ENCODE measurements around the gene ADGRG2. TPM values are rescaled to one million over a fixed set of nuclear protein-coding genes. Genes with fewer than 3 reads are reported as not detected.
"Not testable (repeated sequence)": the region's sequence is repeated elsewhere in the genome, so short reads cannot be mapped to it uniquely, and the experiment has no call there.

Gene ADGRG2
- total and polyA plus RNA-seq, 2 donors, result 1.5 to 2.4 TPM

DNA sequence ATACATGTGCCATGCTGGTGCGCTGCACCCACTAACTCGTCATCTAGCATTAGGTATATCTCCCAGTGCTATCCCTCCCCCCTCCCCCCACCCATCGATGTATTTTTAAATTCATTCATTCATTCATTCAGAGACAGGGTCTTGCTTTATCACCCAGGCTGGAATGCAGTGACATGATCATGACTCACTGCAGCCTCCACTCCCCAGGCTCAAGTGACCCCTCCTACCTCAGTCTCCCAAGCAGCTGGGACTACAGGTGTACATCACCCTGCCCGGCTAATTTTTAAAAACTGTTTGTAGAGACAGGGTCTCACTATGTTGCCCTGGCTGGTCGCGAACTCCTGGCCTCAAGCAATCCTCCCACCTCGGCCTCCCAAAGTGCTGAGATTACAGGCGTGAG, 105.7 kb downstream of the ADGRG2 start:
- not testable (repeated sequence) for DNase-seq (ENCODE audit: extremely low spot score)
- WGBS, result 95% methylated on average over 7 of the region's 8 CpGs

GRCh38 chrX:19007868-19008267, 114.4 kb downstream of the ADGRG2 start:
- no peaks in the 10 kb centered on the region for H3K36me3 ChIP-seq (ENCODE audit: insufficient read depth)
- no peak overlapping the region for H3K27ac ChIP-seq (ENCODE audit: low read depth)
- DNase-seq (ENCODE audit: extremely low spot score), result no peak
- H3K4me1 ChIP-seq (ENCODE audit: insufficient read depth), result no peaks in the 10 kb centered on the region
- 97% methylated on average over 4 of the region's 4 CpGs for WGBS
- no peak overlapping the region for H3K4me3 ChIP-seq (ENCODE audit: low read depth, low read length)

More for the DNA sequence above, 105.7 kb downstream of the ADGRG2 start:
- H3K4me1 ChIP-seq (ENCODE audit: insufficient read depth); H3K27ac ChIP-seq (ENCODE audit: low read depth); H3K4me3 ChIP-seq (ENCODE audit: low read depth, low read length); H3K36me3 ChIP-seq (ENCODE audit: insufficient read depth): not testable (repeated sequence)

DNA sequence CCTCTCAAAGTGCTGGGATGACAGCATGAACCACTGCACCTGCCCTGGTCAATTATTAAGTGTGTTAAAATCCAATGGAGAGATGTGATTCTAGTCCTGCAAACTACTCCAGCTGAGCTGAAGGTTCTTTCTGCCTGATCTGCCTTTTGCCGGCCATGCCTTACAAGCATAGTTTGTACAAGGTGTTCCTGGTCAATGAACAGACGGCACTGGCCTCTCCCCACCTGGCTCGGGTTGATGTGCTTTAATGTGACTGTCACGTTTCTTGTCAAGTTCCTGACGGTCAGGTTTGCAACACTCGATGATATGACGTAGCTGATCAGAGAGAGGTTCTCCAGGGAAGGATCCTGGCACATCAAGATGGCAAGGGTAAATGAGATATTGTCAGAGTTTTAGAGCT, 115.3 kb downstream of the ADGRG2 start:
- Histone ChIP-seq H3K36me3 (ENCODE audit: insufficient read depth) (peaks cover 2% of the 10 kb centered on the region), H3K4me3 (ENCODE audit: low read depth, low read length) (no peak overlapping the region), H3K27ac (ENCODE audit: low read depth) (no peak overlapping the region), H3K4me1 (ENCODE audit: insufficient read depth) (no peaks in the 10 kb centered on the region)
- WGBS, result 90% methylated on average over 7 of the region's 7 CpGs
- no peak for DNase-seq (ENCODE audit: extremely low spot score)

DNA sequence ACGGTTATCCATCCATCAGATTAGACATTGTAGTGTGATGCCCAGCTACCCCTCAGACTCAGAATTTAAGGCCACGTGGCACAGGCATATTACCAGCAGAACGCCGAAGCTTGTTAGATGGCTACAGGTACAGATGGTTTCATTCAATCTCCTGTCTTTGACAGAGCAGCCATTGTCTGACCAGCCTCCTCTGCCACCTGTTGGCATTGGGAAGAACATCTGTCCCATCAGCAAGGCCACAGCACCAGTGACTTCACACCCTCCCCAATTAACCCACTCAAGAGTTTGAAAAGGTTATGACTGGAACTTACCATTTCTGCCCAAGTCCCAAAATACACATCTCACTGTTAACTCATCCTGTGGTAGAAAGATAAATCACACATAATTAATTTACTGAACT, 116.4 kb downstream of the ADGRG2 start:
- 89% methylated on average over 4 of the region's 4 CpGs for WGBS
- Histone ChIP-seq H3K27ac (ENCODE audit: low read depth) (no peak overlapping the region), H3K36me3 (ENCODE audit: insufficient read depth) (peaks cover 2% of the 10 kb centered on the region), H3K4me1 (ENCODE audit: insufficient read depth) (no peaks in the 10 kb centered on the region), H3K4me3 (ENCODE audit: low read depth, low read length) (no peak overlapping the region)
- DNase-seq (ENCODE audit: extremely low spot score), result no peak

DNA sequence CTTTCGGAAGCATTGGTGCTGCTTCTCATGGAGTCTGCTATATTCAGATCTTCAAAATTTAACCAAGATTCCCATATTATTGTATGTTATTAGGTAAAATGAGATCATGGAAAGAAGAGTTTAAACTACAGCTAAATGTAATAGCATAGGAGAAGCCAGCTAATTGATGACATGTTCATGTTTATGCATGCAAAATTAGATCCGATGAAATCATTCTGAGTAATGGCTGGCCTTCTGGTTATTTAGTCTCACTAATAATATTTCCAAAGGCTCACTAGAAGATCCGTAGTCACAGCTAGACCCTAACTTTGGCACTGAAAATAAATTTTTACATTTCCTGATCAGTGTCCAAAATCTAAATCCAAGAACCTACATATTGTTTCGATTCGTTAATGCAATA, 118.5 kb downstream of the ADGRG2 start:
- Histone ChIP-seq H3K4me1 (ENCODE audit: insufficient read depth) (no peaks in the 10 kb centered on the region), H3K27ac (ENCODE audit: low read depth) (no peak overlapping the region), H3K36me3 (ENCODE audit: insufficient read depth) (peaks cover 2% of the 10 kb centered on the region), H3K4me3 (ENCODE audit: low read depth, low read length) (no peak overlapping the region)
- 89% methylated on average over 5 of the region's 5 CpGs for WGBS
- DNase-seq (ENCODE audit: extremely low spot score), result no peak

DNA sequence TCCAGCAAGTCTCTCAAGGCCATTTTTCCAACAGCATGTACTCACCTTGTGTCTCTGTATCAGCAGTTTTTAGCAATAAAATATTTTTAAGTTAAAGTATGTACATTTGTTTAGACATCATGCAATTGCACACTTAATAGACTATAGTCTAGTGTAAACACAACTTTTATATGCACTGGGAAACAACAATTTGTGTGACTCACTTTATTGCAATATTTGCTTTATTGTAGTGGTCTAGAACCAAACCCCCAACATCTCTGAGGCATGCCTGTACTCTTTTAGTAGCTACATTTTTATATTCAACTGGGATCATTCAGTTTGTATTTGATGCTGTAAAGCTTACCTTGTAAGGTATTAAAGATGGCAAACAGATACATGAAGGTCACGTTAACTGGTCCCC, 123.6 kb downstream of the ADGRG2 start:
- Histone ChIP-seq H3K27ac (ENCODE audit: low read depth) (no peak overlapping the region), H3K36me3 (ENCODE audit: insufficient read depth) (peaks cover 2% of the 10 kb centered on the region), H3K4me3 (ENCODE audit: low read depth, low read length) (no peak overlapping the region), H3K4me1 (ENCODE audit: insufficient read depth) (no peaks in the 10 kb centered on the region)
- 70% methylated on average over 1 of the region's 1 CpG for WGBS
- DNase-seq (ENCODE audit: extremely low spot score), result no peak

DNA sequence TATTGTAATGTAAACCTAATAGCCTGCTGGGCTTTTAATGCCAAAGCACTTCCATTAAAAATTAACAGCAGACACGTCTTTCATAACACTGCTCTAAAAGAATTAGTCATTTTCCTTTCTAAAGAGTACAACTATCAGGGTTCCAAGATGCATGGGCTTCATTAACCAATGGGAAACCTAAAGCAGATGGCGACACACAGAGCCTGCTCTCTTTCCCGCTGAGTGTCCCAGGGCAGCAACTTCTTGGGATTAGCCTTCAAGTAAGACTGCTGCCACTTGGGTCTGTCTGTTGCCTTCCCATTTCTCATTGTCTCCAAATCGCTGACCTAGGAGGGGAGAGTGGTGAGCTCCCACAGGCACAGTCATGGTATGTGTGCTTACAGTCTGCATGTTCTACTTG, 124.4 kb downstream of the ADGRG2 start:
- H3K36me3 ChIP-seq (ENCODE audit: insufficient read depth), result peaks cover 2% of the 10 kb centered on the region
- no peak overlapping the region for H3K27ac ChIP-seq (ENCODE audit: low read depth)
- no peak for DNase-seq (ENCODE audit: extremely low spot score)
- H3K4me1 ChIP-seq (ENCODE audit: insufficient read depth), result no peaks in the 10 kb centered on the region
- WGBS, result 74% methylated on average over 4 of the region's 4 CpGs
- H3K4me3 ChIP-seq (ENCODE audit: low read depth, low read length), result no peak overlapping the region

GRCh38 chrX:18996536-18996935, 125.7 kb downstream of the ADGRG2 start:
- Histone ChIP-seq H3K27ac (ENCODE audit: low read depth) (no peak overlapping the region), H3K36me3 (ENCODE audit: insufficient read depth) (no peaks in the 10 kb centered on the region), H3K4me3 (ENCODE audit: low read depth, low read length) (no peak overlapping the region), H3K4me1 (ENCODE audit: insufficient read depth) (no peaks in the 10 kb centered on the region)
- no peak for DNase-seq (ENCODE audit: extremely low spot score)

- DNase-seq (ENCODE audit: extremely low spot score), result no peak
- Histone ChIP-seq H3K4me1 (ENCODE audit: insufficient read depth) (no peaks in the 10 kb centered on the region), H3K4me3 (ENCODE audit: low read depth, low read length) (no peak overlapping the region), H3K27ac (ENCODE audit: low read depth) (no peak overlapping the region), H3K36me3 (ENCODE audit: insufficient read depth) (no peaks in the 10 kb centered on the region)
- WGBS, result 72% methylated on average over 3 of the region's 3 CpGs
Observed at GRCh38 chrX:18995221-18995620, 127.0 kb downstream of the ADGRG2 start.

GRCh38 chrX:18994713-18995112, 127.6 kb downstream of the ADGRG2 start:
- H3K4me3 ChIP-seq (ENCODE audit: low read depth, low read length), result no peak overlapping the region
- 89% methylated on average over 3 of the region's 3 CpGs for WGBS
- no peak overlapping the region for H3K27ac ChIP-seq (ENCODE audit: low read depth)

DNA sequence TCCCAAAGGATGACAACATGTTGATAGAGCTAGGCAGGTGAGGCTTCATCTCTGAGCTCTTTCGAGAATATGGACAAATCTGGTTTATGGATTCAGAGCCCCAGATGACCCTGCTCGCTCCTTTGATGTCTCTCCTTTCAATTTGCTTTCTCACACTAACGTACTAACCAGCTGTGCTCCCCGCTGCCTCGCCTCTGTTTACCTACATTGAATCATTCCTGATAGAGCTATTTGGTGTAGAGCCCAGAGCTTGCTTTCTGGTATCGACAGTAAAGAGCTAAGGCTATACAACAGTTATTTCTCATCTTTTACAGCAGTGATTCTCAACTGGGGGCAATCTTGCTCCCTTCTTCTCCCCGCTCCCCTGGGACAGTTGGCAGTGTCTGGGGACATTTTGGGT, 129.4 kb downstream of the ADGRG2 start:
- Histone ChIP-seq H3K27ac (ENCODE audit: low read depth) (no peak overlapping the region), H3K4me1 (ENCODE audit: insufficient read depth) (no peaks in the 10 kb centered on the region), H3K4me3 (ENCODE audit: low read depth, low read length) (no peak overlapping the region), H3K36me3 (ENCODE audit: insufficient read depth) (no peaks in the 10 kb centered on the region)
- 91% methylated on average over 7 of the region's 7 CpGs for WGBS
- DNase-seq (ENCODE audit: extremely low spot score), result no peak

More at GRCh38 chrX:18994713-18995112, 127.6 kb downstream of the ADGRG2 start:
- no peak for DNase-seq (ENCODE audit: extremely low spot score)
- Histone ChIP-seq H3K4me1 (ENCODE audit: insufficient read depth) (no peaks in the 10 kb centered on the region), H3K36me3 (ENCODE audit: insufficient read depth) (no peaks in the 10 kb centered on the region)

- no peak for DNase-seq (ENCODE audit: extremely low spot score)
- H3K4me1 ChIP-seq (ENCODE audit: insufficient read depth), result no peaks in the 10 kb centered on the region
- 6% methylated on average over 4 of the region's 4 CpGs for WGBS
- H3K4me3 ChIP-seq (ENCODE audit: low read depth, low read length), result peak overlapping the region; percentile 73
- no peaks in the 10 kb centered on the region for H3K36me3 ChIP-seq (ENCODE audit: insufficient read depth)
- H3K27ac ChIP-seq (ENCODE audit: low read depth), result no peak overlapping the region
Observed at GRCh38 chrX:18985186-18985435, 137.2 kb downstream of the ADGRG2 start.

- H3K27ac ChIP-seq (ENCODE audit: low read depth), result peak overlapping the region; percentile 88
- no peaks in the 10 kb centered on the region for H3K36me3 ChIP-seq (ENCODE audit: insufficient read depth)
- DNase-seq (ENCODE audit: extremely low spot score), result peak; percentile 35
- under 1% methylated on average over 71 of the region's 71 CpGs for WGBS
- H3K4me3 ChIP-seq (ENCODE audit: low read depth, low read length), result peak overlapping the region; percentile 73
- no peaks in the 10 kb centered on the region for H3K4me1 ChIP-seq (ENCODE audit: insufficient read depth)
Observed at GRCh38 chrX:18984381-18985185, 137.7 kb downstream of the ADGRG2 start.

- Histone ChIP-seq H3K36me3 (ENCODE audit: insufficient read depth) (no peaks in the 10 kb centered on the region), H3K27ac (ENCODE audit: low read depth) (peak within 1 kb of the TSS; percentile 88), H3K4me3 (ENCODE audit: low read depth, low read length) (peak within 1 kb of the TSS; percentile 73), H3K4me1 (ENCODE audit: insufficient read depth) (no peaks in the 10 kb centered on the region)
- under 1% methylated on average over 64 of the region's 64 CpGs for WGBS
- no peak for DNase-seq (ENCODE audit: extremely low spot score)
Observed at GRCh38 chrX:18983666-18984380, 138.4 kb downstream of the ADGRG2 start, which contains the start of gene PHKA2. PHKA2 (minus strand) TSS chrX:18984114; CDS start chrX:18983932, 182 bp downstream.
